Muscle layer of duodenum (tissue), 2 donors: ENCODE results near the gene EBI3.
"Not testable (repeated sequence)": the region's sequence is repeated elsewhere in the genome, so short reads cannot be mapped to it uniquely, and the experiment has no call there.

ENCODE experiments used
- H3K27ac ChIP-seq: one replicate; pipeline ENCODE4 v1.7.0; 2013; ENCODE audit warnings: mild to moderate bottlenecking, low read length
- H3K27me3 ChIP-seq: one replicate; pipeline ENCODE4 v1.7.0; 2013; ENCODE audit warnings: low read depth, mild to moderate bottlenecking, control low read depth, low read length
- H3K36me3 ChIP-seq, 2 donors: one replicate each; pipeline ENCODE4 v1.7.0; 2013; ENCODE audit warnings: low read length in 2 of 2, control low read depth in 1 of 2, mild to moderate bottlenecking in 1 of 2; ENCODE audit not compliant: insufficient read depth in 2 of 2, control insufficient read depth in 1 of 2
- H3K4me1 ChIP-seq, 2 donors: one replicate each; pipeline ENCODE4 v1.7.0; 2013; ENCODE audit warnings: low read length in 2 of 2, mild to moderate bottlenecking in 2 of 2, control low read depth in 1 of 2, moderate library complexity in 1 of 2; ENCODE audit not compliant: insufficient read depth in 2 of 2, control insufficient read depth in 1 of 2
- H3K4me3 ChIP-seq, 2 donors: one replicate each; pipeline ENCODE4 v1.7.0; 2013; ENCODE audit warnings: low read length in 2 of 2, low read depth in 1 of 2, mild to moderate bottlenecking in 1 of 2
- H3K9me3 ChIP-seq, 2 donors: one replicate each; pipeline ENCODE4 v1.7.0; 2013; ENCODE audit warnings: low read length in 2 of 2, control low read depth in 1 of 2, mild to moderate bottlenecking in 1 of 2; ENCODE audit not compliant: control insufficient read depth in 1 of 2
- donor health status: healthy.

The EBI3 gene

DNA sequence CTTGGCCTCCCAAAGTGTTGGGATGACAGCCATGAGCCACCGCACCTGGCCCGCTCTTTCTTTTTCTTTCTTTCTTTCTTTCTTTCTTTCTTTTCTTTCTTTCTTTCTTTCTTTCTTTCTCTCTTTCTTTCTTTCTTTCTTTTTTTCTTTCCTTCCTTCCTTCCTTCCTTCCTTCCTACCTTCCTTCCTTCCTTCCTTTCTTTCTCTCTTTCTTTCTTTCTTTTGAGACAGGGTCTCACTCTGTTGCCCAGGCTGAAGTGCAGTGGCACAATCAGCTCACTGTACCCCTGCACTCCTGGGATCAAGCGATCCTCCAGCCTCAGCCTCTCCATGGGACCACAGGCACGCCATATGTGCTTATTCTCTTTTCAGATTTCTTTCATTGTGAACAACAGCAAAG is 56.8 kb downstream of the EBI3 start:
- not testable (repeated sequence) for H3K27me3 ChIP-seq, H3K4me1 ChIP-seq

More for the DNA sequence above, 56.8 kb downstream of the EBI3 start:
- H3K36me3 ChIP-seq, H3K9me3 ChIP-seq, H3K27ac ChIP-seq, H3K4me3 ChIP-seq: not testable (repeated sequence)
